ENCODE results near the gene SLC6A11. TPM values are rescaled to one million over a fixed set of nuclear protein-coding genes. Genes with fewer than 3 reads are reported as not detected.
A peak's percentile ranks its signal among the peaks of the same experiment; 100 is the strongest.

SLC6A11 gene
- total and polyA plus RNA-seq, 9 of the 15 experiments (the other 6 are each of a cell fraction or from before 2014, with no cell fraction given) = 0.04 TPM; not detected in 8

DNA sequence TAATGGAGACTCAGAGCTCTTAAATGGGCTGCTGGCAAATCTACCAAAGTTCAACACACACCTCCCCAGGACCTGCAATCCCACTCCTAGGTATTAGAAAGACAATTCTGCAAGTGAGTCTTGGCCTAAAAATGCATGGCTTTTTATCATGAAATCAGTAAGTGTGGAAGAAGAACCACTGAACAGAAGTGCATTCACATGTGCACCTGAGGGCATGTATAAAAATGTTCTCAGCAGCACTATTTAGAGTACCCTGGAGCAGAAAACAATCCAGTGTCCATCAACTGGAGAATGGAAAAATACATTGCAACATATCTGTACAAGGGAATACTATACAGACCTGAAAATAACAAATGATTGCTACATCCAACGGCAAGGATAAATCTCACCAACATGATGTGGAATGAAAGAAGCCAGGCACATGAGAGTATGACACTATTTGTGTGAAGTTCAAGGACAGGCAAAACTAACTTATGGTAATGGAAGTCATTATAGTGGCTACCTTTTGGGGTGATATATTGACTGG lies 168.4 kb downstream of the SLC6A11 start:
- TF ChIP-seq FOXM1 (IDR thresholded peaks at IDR 0.05; ENCODE audit: low read depth) (no peak), FOXM1 (CRISPR knock-in tag; IDR thresholded peaks at IDR 0.05; ENCODE audit: low read depth) (no peak), CEBPG (CRISPR knock-in tag; IDR thresholded peaks at IDR 0.05) (no peak), CEBPG (tag; conservative IDR thresholded peaks at IDR 0.05 in 1 of 2, IDR thresholded peaks at IDR 0.05 in 1 of 2) (peak; percentile 9 to 30; a peak in 1 of 4 replicates), JUN (IDR thresholded peaks at IDR 0.05; ENCODE audit: borderline replicate concordance, low read depth, low read length) (no peak), JUN (CRISPR knock-in tag; IDR thresholded peaks at IDR 0.05; ENCODE audit: borderline replicate concordance) (no peak), ZNF124 (CRISPR knock-in tag; IDR thresholded peaks at IDR 0.05) (no peak), CEBPB (tag; IDR thresholded peaks at IDR 0.05) (peak; percentile 67), ZNF586 (CRISPR knock-in tag; conservative IDR thresholded peaks at IDR 0.05) (no peak)
- TF ChIP-seq, protein P1, sequence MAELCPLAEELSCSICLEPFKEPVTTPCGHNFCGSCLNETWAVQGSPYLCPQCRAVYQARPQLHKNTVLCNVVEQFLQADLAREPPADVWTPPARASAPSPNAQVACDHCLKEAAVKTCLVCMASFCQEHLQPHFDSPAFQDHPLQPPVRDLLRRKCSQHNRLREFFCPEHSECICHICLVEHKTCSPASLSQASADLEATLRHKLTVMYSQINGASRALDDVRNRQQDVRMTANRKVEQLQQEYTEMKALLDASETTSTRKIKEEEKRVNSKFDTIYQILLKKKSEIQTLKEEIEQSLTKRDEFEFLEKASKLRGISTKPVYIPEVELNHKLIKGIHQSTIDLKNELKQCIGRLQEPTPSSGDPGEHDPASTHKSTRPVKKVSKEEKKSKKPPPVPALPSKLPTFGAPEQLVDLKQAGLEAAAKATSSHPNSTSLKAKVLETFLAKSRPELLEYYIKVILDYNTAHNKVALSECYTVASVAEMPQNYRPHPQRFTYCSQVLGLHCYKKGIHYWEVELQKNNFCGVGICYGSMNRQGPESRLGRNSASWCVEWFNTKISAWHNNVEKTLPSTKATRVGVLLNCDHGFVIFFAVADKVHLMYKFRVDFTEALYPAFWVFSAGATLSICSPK (IDR thresholded peaks at IDR 0.05; ENCODE audit: borderline replicate concordance) = no peak
- H3K36me3 ChIP-seq (ENCODE audit: control insufficient read depth, insufficient read depth, low read length) = no peaks in the 10 kb centered on the region
- in situ Hi-C loops (cut with MboI) (no loop called here), intact Hi-C loops (cut with micrococcal nuclease) (loop anchor here (10.0 kb wide), 1 partner anchor 230 kb away; no protein-coding TSS in a partner anchor)
- no TSS peak for BruUV-seq (replicated peaks)
- DNase-seq (ENCODE audit: extremely low read depth in 1 of 4, low spot score in 3 of 4) = no peak
- H4K20me1 ChIP-seq (replicated peaks; ENCODE audit: control insufficient read depth, insufficient read depth, low read length) = peaks cover 11% of the 10 kb centered on the region; the same call in 1 of the 2 replicates
- no peaks in the 10 kb centered on the region for H3K4me1 ChIP-seq (replicated peaks in 1 of 2; ENCODE audit: control insufficient read depth in 2 of 2, insufficient read depth in 2 of 2, low read length in 2 of 2)
- no peak overlapping the region for H2AFZ ChIP-seq (ENCODE audit: low read depth, low read length)
- H3K4me3 ChIP-seq = no peak overlapping the region
- FAIRE-seq = no peak
- 0% methylated on average over 1 of the region's 1 CpG for WGBS (ENCODE audit: insufficient coverage, low coverage, missing lambda C conversion rate)
- H3K9ac ChIP-seq (ENCODE audit: insufficient read depth in 1 of 2, low read depth in 2 of 2, low read length in 2 of 2) = no peak overlapping the region
- H3K9me1 ChIP-seq (ENCODE audit: control insufficient read depth, insufficient read depth, low read length) = no peaks in the 10 kb centered on the region
- peaks cover 0 to 7% of the 10 kb centered on the region in 2 experiments; a peak in 1 of 5 replicates for H3K27me3 ChIP-seq (ENCODE audit: control insufficient read depth in 2 of 2, insufficient read depth in 2 of 2, low read length in 2 of 2)
- no peak overlapping the region for H3K27ac ChIP-seq (ENCODE audit: extremely low read depth, low read depth, low read length)
- CTCF ChIA-PET (ENCODE audit: low intra/inter-chr PET ratio) = no interaction called here
- ATAC-seq = no peak
- no peak overlapping the region for H3K4me2 ChIP-seq (ENCODE audit: insufficient read depth, low read length)
- POLR2A ChIA-PET = no interaction called here
- no peaks in the 10 kb centered on the region for H3K9me3 ChIP-seq (replicated peaks; ENCODE audit: control insufficient read depth, insufficient read depth, low read depth, low read length)
- H3K79me2 ChIP-seq (ENCODE audit: control insufficient read depth, insufficient read depth, low read length) = no peaks in the 10 kb centered on the region

Measured in K562 (cell line).